NCI-H345 treated with DMSO at 0.1 percent for 48 hours (cell line): ENCODE measurements around the gene SLC23A1.

Experiments used
- DNase-seq: peaks from one replicate; lab custom pipeline; 2025; ENCODE audit not compliant: unreplicated experiment; lab: John Stamatoyannopoulos, UW

The SLC23A1 gene

DNA sequence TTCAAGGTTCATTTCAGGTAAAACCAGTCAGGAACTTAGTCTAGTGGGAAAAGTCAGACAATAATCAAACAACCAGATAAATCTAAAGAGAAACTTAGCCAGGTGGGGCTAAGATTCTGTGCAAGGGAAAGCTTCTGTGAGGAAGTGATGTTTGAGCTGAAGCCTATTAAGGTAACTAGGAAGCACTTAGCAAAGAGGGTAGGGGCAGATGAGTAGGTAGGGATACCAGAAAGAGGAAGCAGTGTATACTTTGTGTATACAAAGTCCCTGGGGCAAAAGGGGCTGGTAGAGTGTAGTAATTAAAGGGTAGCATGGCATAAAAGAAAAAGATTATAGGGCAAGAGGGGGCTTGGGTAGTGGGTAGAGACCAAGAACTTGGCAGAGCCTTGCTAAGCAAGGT lies 24.4 kb upstream of the SLC23A1 start:
- DNase-seq = no peak

DNA sequence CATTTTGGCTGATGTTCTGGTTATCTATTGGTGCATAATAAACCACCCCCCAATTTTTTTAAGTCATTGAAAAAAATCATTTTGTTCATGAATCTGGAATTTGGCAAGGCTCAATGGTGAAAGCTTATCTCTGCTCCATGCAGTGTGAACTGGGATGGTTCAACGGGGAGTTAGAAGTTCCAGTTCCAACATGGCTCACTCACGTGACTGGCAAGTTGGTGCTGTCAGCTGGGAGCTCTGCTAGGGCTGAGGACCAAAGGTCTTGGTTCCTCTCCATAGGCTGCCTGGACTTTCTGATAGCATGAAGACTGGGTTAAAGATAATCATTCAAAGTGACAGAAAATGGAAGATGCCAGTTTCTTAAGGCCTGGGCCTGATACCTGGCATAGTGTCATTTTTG lies 23.9 kb upstream of the SLC23A1 start:
- no peak for DNase-seq

GRCh38 chr5:139404484-139404840 lies 21.4 kb upstream of the SLC23A1 start:
- DNase-seq = no peak

- DNase-seq = peak; percentile 97
Observed at GRCh38 chr5:139403787-139404483, 20.8 kb upstream of the SLC23A1 start, which contains the start of gene SPATA24. SPATA24 (minus strand) TSS chr5:139404089; CDS start chr5:139404060, 29 bp downstream.

- DNase-seq = no peak
Observed at GRCh38 chr5:139403418-139403786, 20.3 kb upstream of the SLC23A1 start.

- no peak for DNase-seq
Observed at GRCh38 chr5:139402561-139403158, 19.6 kb upstream of the SLC23A1 start.

DNA sequence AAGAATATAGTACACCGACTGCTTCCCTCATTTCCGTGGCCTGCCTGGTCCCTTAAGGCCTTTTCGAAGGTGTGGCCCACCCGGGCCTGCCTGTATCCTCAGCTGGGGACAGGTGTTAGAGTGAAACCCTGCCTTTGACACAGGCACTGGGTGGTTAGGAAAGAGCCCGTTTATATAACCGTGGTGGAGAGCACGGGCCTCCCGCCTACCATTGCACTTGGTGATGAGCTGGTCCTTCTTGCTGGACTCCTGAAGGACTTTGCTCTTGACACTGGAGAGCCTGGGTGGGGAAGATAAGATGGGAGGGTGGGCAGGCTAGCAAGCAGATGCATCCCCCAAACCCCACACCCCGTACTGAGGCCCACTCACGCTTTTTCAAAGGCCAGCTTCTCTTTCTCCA lies 18.4 kb upstream of the SLC23A1 start:
- DNase-seq = no peak

DNA sequence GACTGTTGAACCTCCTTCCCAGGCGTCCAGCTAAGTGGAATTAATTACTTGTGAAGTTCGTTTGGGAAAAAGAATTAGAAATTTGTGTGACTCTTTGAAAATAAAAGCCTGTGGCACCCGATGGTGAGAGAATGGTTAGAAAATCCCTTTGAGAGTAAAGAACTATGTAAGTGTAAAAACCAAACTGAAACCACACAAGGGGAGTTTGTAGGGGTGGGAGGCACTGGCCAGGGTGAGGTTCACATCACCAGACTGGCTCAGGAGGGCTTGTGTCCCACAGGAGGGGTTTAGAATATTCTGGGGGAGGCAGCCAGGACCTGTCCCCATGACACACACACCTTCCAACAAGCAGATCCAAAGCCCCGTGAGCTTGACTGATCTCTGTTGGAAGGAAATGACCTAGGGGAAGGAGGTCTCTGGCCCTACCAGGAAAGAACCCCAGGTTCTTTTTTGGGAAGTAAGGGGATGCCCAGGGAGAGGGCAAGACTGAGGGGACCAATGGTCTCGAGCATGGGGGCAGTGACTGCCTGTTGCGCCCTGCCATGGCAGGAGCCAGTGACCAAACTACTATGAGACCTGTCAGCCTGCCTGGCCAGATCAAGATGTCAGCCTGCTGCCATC lies 16.5 kb upstream of the SLC23A1 start:
- DNase-seq = no peak

DNA sequence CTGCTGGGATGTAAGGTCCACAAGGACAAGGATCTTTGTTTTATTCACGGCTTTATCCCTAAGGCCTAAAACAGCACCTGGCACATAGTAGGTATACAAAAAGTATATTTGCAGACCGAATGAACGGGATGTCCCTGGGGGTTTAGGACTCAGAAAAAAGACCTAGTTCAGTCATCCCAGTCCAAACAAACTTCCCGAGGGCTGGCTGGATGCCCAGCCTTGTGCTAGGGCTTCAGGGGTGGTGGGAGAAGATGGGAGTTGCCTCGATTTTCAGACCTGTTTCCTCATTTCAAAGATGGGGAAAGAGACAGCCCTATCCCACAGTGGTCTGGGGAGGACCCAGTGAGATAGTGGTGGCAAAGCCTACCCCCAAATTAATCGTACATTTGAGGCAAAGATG lies 14.8 kb upstream of the SLC23A1 start:
- no peak for DNase-seq

DNA sequence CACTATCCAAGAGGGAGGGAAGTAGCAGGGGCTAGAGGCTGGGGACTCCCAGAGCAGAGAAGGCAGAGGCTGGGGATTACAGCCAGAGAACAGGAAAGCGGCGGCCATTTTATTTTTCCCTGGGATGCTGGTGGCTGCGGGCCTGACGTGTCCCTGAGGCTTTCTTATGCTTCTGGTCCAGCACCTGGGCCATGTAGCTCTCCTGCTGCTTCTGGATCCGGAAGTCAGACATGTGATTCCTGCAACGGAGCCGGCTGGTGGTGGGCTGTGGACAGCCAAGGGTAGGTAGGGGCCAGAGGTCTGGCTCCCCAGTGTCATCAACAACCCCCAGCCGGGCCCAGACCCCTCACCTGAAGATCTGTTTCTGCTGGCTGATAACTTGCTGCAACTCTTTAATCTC lies 13.6 kb upstream of the SLC23A1 start:
- no peak for DNase-seq

DNA sequence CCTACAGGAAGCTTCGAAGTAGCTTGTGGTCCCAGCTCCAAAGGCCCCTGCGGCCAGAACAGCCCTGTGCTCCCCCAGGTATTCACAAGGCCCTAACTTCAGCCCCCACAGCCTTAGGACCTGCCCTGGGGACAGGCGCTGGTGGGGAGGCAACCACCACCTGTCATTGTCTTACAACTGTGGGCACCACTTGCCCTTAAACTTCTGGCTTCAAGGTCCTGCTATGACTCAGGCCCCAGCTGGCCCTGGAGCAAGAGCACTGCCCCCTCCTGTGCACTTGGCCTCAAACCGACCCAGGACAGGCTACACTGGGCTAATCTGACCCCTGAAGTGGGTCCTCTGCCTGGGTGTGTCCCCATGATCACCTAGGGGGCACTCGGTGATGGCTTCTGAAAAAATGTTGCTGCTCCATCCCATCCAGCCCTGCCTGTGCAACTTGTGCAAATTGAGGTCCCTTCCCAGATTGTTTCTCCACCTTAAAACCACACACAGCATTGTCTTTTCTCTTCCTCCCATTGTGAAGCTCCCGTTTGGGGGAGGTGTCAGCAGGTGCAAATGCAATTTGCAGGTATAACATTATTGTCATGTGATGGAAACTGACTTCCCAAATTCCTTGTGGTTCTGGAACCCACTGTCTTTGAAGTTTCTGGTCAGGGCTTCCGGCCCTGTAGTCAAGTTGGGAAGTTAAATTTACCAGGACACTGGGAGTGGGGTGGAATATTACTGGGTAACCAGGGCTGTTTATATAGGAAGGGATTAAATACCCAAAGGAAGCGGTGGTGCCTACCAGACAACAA lies 12.9 kb upstream of the SLC23A1 start:
- DNase-seq = no peak

GRCh38 chr5:139394654-139395566 lies 11.8 kb upstream of the SLC23A1 start, which contains the start of gene PROB1:
PROB1 (minus strand) TSS chr5:139395104; CDS start chr5:139395081, 23 bp downstream.
- DNase-seq = no peak

DNA sequence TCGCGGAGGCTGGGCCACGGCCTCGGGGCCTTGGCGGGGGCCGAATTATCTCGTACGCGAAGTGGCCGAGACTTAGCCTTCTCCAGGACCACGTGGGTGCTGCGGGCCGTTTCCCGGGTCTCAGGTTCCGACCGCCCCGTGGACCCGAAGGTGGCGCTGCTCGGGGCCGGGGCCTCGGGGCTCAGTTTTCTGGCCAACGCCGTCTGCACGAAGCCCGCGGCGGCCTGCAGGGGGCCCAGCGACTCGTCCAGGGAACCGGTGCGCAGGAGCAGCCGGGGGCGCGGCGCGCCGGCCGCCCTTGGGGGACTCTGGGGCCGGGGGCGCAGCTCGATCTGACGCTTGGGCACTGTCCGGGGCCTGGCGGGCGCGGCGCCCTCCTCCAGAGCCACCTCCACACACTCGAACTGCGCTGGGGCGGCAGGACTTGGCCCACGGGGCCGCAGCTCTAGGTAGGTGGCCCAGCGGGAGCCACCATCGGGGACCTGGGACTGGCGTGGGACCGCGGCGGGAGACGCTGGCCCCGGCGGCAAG lies 11.1 kb upstream of the SLC23A1 start:
- no peak for DNase-seq

GRCh38 chr5:139393497-139394122 lies 10.5 kb upstream of the SLC23A1 start:
- DNase-seq = no peak

- DNase-seq = peak; percentile 31
Observed at GRCh38 chr5:139392678-139393496, 9.8 kb upstream of the SLC23A1 start.

DNA sequence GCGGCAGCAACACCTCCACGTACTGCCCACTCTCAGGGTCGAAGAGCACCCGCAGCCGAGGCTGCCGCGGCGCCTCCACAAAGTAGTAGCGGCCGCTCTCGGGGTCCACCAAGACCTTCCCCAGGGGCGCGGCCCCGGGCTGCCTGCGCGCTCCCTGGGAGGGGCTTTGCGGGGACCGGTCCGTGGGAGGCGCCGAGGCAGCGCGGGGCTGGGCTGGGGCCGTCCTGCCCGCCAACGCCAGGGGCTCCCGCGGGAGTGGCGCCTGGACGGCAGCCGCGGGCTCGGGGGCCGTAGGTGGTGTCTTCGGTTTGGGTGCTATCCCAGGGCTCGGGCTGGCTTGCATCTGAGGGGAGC lies 9.2 kb upstream of the SLC23A1 start:
- DNase-seq = no peak

GRCh38 chr5:139391570-139392323 lies 8.7 kb upstream of the SLC23A1 start:
- no peak for DNase-seq
